Endometrial microvascular endothelial cells (primary cell): ENCODE results near the gene SFN. TPM values are rescaled to one million over a fixed set of nuclear protein-coding genes. Genes with fewer than 3 reads are reported as not detected.
"Not testable (repeated sequence)": the region's sequence is repeated elsewhere in the genome, so short reads cannot be mapped to it uniquely, and the experiment has no call there.

Experiments used
- in situ Hi-C: cut with HindIII; loops from 2 replicates; pipeline ENCODE4 v1.10.0; 2017; ENCODE audit warnings: low sequenced_read_pairs, low pct_unique_long_range_greater_than_20kb; ENCODE audit errors: inconsistent ontology term
- total RNA-seq: library from RNA; depleted of rRNA; stranded (reverse); fragments of >200 nt; gene quantifications from one replicate; pipeline ENCODE4 v1.2.3, GENCODE V29; 2015; ENCODE audit errors: inconsistent ontology term

SFN gene
- total RNA-seq, 1 donor from 2014 or later, result 3.1 TPM

GRCh38 chr1:26838474-26839338 is 24.2 kb upstream of the SFN start:
- in situ Hi-C loops, result no loop called here

- in situ Hi-C loops, result no loop called here
Measured at GRCh38 chr1:26839339-26839722, 23.6 kb upstream of the SFN start.

- in situ Hi-C loops, result no loop called here
Measured at GRCh38 chr1:26839779-26840178, 23.2 kb upstream of the SFN start.

GRCh38 chr1:26844424-26845196 is 18.3 kb upstream of the SFN start:
- in situ Hi-C loops, result no loop called here

- in situ Hi-C loops, result not testable (repeated sequence)
Measured at GRCh38 chr1:26847826-26848225, 15.1 kb upstream of the SFN start.

- in situ Hi-C loops, result no loop called here
Measured at GRCh38 chr1:26848499-26848898, 14.4 kb upstream of the SFN start.

- in situ Hi-C loops, result no loop called here
Measured at GRCh38 chr1:26848941-26849774, 13.8 kb upstream of the SFN start.

- in situ Hi-C loops, result no loop called here
Measured at GRCh38 chr1:26851106-26851684, 11.8 kb upstream of the SFN start.

GRCh38 chr1:26852701-26853100 is 10.2 kb upstream of the SFN start:
- in situ Hi-C loops, result no loop called here

GRCh38 chr1:26853156-26853555 is 9.8 kb upstream of the SFN start:
- in situ Hi-C loops, result no loop called here

GRCh38 chr1:26853600-26853999 is 9.3 kb upstream of the SFN start:
- in situ Hi-C loops, result no loop called here

GRCh38 chr1:26854906-26855305 is 8.0 kb upstream of the SFN start:
- in situ Hi-C loops, result no loop called here

- in situ Hi-C loops, result no loop called here
Measured at GRCh38 chr1:26855636-26856035, 7.3 kb upstream of the SFN start.

GRCh38 chr1:26856181-26856580 is 6.8 kb upstream of the SFN start:
- in situ Hi-C loops, result no loop called here

- in situ Hi-C loops, result no loop called here
Measured at GRCh38 chr1:26856604-26857469, 6.1 kb upstream of the SFN start.

- in situ Hi-C loops, result no loop called here
Measured at GRCh38 chr1:26857473-26858060, 5.4 kb upstream of the SFN start.

GRCh38 chr1:26858160-26858559 is 4.8 kb upstream of the SFN start:
- in situ Hi-C loops, result no loop called here
